ENCODE results near the gene DERL3. TPM values are rescaled to one million over a fixed set of nuclear protein-coding genes. Genes with fewer than 3 reads are reported as not detected.

DERL3 gene
- total and polyA plus RNA-seq, 2 of the 13 experiments (the other 11 are each of a cell fraction or from before 2014, with no cell fraction given) = not detected

GRCh38 chr22:23786752-23787599 lies 51.8 kb downstream of the DERL3 start, which contains the start of gene SMARCB1 (continued):
- TF ChIP-seq ZBTB42 (CRISPR knock-in tag; IDR thresholded peaks at IDR 0.05) (no peak), ZBTB26 (CRISPR knock-in tag; IDR thresholded peaks at IDR 0.05; ENCODE audit: borderline replicate concordance) (no peak), KDM1A (CRISPR knock-in tag; IDR thresholded peaks at IDR 0.05) (no peak), NCOA1 (CRISPR knock-in tag; IDR thresholded peaks at IDR 0.05) (no peak), RBFOX2 (IDR thresholded peaks at IDR 0.05; ENCODE audit: low read depth, low read length) (peak; percentile 96), ZSCAN29 (CRISPR knock-in tag; conservative IDR thresholded peaks at IDR 0.05) (peak; percentile 66; the same call in 1 of the 2 replicates), ZNF10 (CRISPR knock-in tag; IDR thresholded peaks at IDR 0.05; ENCODE audit: borderline replicate concordance, low read depth) (no peak), ZBTB40 (IDR thresholded peaks at IDR 0.05) (no peak), ZBTB40 (CRISPR knock-in tag; IDR thresholded peaks at IDR 0.05) (no peak)
- TF ChIP-seq, protein P1, sequence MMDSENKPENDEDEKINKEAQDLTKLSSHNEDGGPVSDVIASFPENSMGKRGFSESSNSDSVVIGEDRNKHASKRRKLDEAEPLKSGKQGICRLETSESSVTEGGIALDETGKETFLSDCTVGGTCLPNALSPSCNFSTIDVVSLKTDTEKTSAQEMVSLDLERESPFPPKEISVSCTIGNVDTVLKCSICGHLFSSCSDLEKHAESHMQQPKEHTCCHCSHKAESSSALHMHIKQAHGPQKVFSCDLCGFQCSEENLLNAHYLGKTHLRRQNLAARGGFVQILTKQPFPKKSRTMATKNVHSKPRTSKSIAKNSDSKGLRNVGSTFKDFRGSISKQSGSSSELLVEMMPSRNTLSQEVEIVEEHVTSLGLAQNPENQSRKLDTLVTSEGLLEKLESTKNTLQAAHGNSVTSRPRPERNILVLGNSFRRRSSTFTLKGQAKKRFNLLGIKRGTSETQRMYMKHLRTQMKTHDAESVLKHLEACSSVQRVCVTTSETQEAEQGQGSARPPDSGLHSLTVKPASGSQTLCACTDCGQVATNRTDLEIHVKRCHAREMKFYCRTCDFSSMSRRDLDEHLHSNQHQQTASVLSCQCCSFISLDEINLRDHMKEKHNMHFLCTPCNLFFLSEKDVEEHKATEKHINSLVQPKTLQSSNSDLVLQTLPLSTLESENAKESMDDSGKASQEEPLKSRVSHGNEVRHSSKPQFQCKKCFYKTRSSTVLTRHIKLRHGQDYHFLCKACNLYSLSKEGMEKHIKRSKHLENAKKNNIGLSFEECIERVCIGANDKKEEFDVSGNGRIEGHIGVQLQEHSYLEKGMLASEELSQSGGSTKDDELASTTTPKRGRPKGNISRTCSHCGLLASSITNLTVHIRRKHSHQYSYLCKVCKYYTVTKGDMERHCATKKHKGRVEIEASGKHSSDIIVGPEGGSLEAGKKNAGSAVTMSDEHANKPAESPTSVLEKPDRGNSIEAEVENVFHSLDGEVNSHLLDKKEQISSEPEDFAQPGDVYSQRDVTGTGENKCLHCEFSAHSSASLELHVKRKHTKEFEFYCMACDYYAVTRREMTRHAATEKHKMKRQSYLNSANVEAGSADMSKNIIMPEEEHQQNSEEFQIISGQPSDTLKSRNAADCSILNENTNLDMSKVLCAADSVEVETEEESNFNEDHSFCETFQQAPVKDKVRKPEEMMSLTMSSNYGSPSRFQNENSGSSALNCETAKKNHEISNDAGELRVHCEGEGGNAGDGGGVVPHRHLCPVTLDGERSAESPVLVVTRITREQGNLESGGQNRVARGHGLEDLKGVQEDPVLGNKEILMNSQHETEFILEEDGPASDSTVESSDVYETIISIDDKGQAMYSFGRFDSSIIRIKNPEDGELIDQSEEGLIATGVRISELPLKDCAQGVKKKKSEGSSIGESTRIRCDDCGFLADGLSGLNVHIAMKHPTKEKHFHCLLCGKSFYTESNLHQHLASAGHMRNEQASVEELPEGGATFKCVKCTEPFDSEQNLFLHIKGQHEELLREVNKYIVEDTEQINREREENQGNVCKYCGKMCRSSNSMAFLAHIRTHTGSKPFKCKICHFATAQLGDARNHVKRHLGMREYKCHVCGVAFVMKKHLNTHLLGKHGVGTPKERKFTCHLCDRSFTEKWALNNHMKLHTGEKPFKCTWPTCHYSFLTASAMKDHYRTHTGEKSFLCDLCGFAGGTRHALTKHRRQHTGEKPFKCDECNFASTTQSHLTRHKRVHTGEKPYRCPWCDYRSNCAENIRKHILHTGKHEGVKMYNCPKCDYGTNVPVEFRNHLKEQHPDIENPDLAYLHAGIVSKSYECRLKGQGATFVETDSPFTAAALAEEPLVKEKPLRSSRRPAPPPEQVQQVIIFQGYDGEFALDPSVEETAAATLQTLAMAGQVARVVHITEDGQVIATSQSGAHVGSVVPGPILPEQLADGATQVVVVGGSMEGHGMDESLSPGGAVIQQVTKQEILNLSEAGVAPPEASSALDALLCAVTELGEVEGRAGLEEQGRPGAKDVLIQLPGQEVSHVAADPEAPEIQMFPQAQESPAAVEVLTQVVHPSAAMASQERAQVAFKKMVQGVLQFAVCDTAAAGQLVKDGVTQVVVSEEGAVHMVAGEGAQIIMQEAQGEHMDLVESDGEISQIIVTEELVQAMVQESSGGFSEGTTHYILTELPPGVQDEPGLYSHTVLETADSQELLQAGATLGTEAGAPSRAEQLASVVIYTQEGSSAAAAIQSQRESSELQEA (CRISPR knock-in tag; IDR thresholded peaks at IDR 0.05; ENCODE audit: not compliant biosample characterization) = peak; percentile 33
